Left lung (tissue), 10 donors: ENCODE results near the gene PPP1R3D. TPM values are rescaled to one million over a fixed set of nuclear protein-coding genes. Genes with fewer than 3 reads are reported as not detected.

ENCODE experiments used
- ATAC-seq: fragments of 200-7000 bp; cut with Tn5 transposase; one replicate; pipeline ENCODE4 v1.9.1; 2020; ENCODE audit warnings: moderate library complexity
- DNase-seq, 4 donors: peaks; one replicate each; pipeline ENCODE4 v3.0.0-alpha.2; 2013 to 2020
- H3K27ac ChIP-seq, 2 donors: fragments of 200-600 bp; sonication (generic) in 1 of 2; one replicate each; pipeline versions ENCODE4 v1.5.0 to v1.8.0; 2020 to 2021
- H3K27me3 ChIP-seq, 2 donors: fragments of 200-600 bp; sonication (generic) in 1 of 2; one replicate each; pipeline versions ENCODE4 v1.5.0 to v1.8.0; 2020 to 2021
- H3K36me3 ChIP-seq, 2 donors: fragments of 200-600 bp; sonication (generic) in 1 of 2; one replicate each; pipeline versions ENCODE4 v1.5.0 to v1.8.0; 2020 to 2021
- H3K4me1 ChIP-seq, 2 donors: fragments of 200-600 bp; one replicate each; pipeline ENCODE4 v1.8.0; 2021
- H3K4me3 ChIP-seq, 2 donors: fragments of 200-600 bp; sonication (generic) in 1 of 2; one replicate each; pipeline versions ENCODE4 v1.5.0 to v1.8.0; 2020 to 2021; ENCODE audit warnings: mild to moderate bottlenecking in 1 of 2
- H3K9me3 ChIP-seq, 2 donors: fragments of 200-600 bp; sonication (generic) in 1 of 2; one replicate each; pipeline versions ENCODE4 v1.5.0 to v1.8.0; 2020 to 2021
- intact Hi-C, 2 donors: fragments of 100-400 bp; cut with DNase I; formaldehyde crosslinking; loops; one replicate each; pipeline versions ENCODE4 v1.11.2 to v1.14.2; 2022
- polyA plus RNA-seq, 6 donors: library from polyadenylated mRNA; unstranded; fragments of 120-200 nt; gene quantifications; one replicate each; pipeline ENCODE4 v1.2.1, GENCODE V29; 2013; ENCODE audit not compliant: insufficient read length in 6 of 6
- total RNA-seq, 2 donors: library from RNA; stranded (reverse); fragmentation: NEBNext Ultra II Directional; extraction: Animal tissue kit (Norgen Biotek cat#: 25700); gene quantifications; one replicate each; pipeline ENCODE4 v1.2.1, GENCODE V29; 2021
- TF ChIP-seq, protein P1 (sequence below), 2 donors: fragments of 200-600 bp; sonication (generic) in 1 of 2; IDR thresholded peaks; one replicate each; pipeline versions ENCODE4 v1.5.0 to v1.8.0; 2021; ENCODE audit warnings: antibody characterized with exemption in 2 of 2
- donor health status: DM: no; HTN: yes; CAD: no.
- donor health status: DM: no; HTN: no; CAD: no.

PPP1R3D gene
- total and polyA plus RNA-seq, 8 donors, result 5.4 to 13.4 (median 5.7) TPM

DNA sequence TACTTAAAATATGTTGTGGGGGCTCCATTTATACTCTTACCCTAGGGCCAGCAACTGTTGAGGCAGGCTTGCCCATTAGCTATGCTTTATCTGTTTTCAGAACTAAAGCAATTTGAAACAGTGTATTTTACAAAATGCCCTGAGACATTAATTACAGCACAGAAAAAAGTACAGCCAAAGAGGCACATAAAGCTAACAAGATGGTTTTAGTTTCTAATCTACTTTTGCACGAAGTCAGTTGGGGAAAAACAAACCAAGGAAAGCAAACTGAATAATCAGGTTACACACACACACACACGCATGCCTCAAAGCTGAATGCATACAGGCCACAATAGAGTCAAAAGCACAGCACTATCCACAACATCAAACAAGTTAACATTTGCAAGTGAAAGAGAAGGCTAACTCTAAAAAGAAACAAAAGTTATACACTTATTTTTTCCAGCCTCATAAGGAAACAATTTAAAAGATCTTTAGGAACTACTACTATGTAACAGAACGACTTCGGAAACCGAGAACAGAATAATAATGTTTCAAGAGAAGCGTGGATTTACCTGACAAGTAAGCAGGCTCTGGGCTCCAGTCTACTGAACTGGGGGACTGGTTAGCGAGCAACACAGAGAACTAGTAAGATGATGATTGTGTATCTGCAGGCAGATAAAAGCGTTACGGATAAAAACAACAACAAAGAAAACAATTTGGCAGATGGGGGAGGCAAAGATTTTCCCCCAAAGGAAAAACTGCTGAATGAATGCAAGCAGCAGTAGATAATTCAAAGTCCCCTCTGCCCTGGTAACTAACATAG lies 8.4 kb downstream of the PPP1R3D start:
- TF ChIP-seq, protein P1, sequence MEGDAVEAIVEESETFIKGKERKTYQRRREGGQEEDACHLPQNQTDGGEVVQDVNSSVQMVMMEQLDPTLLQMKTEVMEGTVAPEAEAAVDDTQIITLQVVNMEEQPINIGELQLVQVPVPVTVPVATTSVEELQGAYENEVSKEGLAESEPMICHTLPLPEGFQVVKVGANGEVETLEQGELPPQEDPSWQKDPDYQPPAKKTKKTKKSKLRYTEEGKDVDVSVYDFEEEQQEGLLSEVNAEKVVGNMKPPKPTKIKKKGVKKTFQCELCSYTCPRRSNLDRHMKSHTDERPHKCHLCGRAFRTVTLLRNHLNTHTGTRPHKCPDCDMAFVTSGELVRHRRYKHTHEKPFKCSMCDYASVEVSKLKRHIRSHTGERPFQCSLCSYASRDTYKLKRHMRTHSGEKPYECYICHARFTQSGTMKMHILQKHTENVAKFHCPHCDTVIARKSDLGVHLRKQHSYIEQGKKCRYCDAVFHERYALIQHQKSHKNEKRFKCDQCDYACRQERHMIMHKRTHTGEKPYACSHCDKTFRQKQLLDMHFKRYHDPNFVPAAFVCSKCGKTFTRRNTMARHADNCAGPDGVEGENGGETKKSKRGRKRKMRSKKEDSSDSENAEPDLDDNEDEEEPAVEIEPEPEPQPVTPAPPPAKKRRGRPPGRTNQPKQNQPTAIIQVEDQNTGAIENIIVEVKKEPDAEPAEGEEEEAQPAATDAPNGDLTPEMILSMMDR (IDR thresholded peaks at IDR 0.05), result no peak
- H3K36me3 ChIP-seq, result no peaks in the 10 kb centered on the region
- H3K9me3 ChIP-seq, result no peaks in the 10 kb centered on the region
- peaks cover 0 to 31% of the 10 kb centered on the region in 2 donors for H3K4me1 ChIP-seq
- no peak overlapping the region for H3K4me3 ChIP-seq
- no peak for DNase-seq
- intact Hi-C loops, result no loop called here
- no peak for ATAC-seq
- H3K27me3 ChIP-seq, result no peaks in the 10 kb centered on the region
- no peak overlapping the region for H3K27ac ChIP-seq

GRCh38 chr20:59925899-59926298 lies 14.2 kb downstream of the PPP1R3D start:
- TF ChIP-seq, protein P1 (IDR thresholded peaks at IDR 0.05), result no peak
- intact Hi-C loops, result no loop called here
- DNase-seq (peak in 1 of 4 donors; percentile 35), ATAC-seq (no peak)
- Histone ChIP-seq H3K9me3 (no peaks in the 10 kb centered on the region), H3K27ac (no peak overlapping the region), H3K27me3 (no peaks in the 10 kb centered on the region), H3K4me3 (no peak overlapping the region), H3K36me3 (no peaks in the 10 kb centered on the region), H3K4me1 (no peaks in the 10 kb centered on the region)

DNA sequence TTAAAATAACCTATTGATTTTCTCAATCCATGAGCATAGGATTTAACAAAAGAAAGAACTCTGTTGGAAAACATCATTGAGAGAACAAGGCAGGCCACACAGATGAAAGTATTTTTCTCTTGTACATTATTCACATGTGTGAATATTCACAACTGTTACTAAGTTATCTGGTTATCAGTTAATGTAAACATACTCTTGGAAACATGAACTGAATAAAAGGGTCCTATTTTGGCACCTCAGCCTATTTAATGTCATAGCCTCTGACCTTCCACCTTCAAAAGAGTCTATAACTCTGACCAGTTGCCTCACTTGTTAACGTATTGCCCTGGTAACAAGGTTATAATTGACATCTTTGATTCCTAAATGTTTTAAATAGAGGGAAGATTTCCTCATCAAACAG lies 14.7 kb downstream of the PPP1R3D start:
- Histone ChIP-seq H3K9me3 (no peaks in the 10 kb centered on the region), H3K4me1 (no peaks in the 10 kb centered on the region), H3K27ac (no peak overlapping the region), H3K4me3 (no peak overlapping the region), H3K36me3 (no peaks in the 10 kb centered on the region), H3K27me3 (no peaks in the 10 kb centered on the region)
- intact Hi-C loops, result no loop called here
- TF ChIP-seq, protein P1 (IDR thresholded peaks at IDR 0.05), result no peak
- no peak for ATAC-seq
- DNase-seq, result no peak

- Histone ChIP-seq H3K4me3 (no peak overlapping the region), H3K9me3 (no peaks in the 10 kb centered on the region), H3K36me3 (no peaks in the 10 kb centered on the region), H3K27ac (no peak overlapping the region), H3K27me3 (no peaks in the 10 kb centered on the region), H3K4me1 (no peaks in the 10 kb centered on the region)
- ATAC-seq (no peak), DNase-seq (no peak)
- TF ChIP-seq, protein P1 (IDR thresholded peaks at IDR 0.05), result no peak
- intact Hi-C loops, result no loop called here
These were observed 16.6 kb downstream of the PPP1R3D start for GRCh38 chr20:59923514-59923913.

DNA sequence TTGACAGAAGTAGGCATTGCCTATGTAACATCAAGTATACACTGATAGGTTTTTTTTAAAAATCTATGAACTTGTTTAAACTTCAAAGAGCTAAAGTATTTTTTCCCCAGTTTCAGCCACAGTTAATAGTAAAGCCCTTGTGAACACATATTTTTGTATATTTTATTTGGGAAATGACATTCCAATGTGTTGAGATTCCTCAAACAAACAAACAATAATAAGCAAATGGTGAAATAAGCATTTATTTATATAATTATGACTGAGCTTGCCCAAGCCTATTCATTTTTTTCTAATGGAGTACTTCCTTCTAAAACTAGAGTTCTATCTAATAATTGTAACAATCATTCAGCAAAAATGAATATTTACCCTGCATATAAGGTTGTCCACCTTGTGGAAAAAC lies 19.2 kb downstream of the PPP1R3D start:
- intact Hi-C loops, result no loop called here
- no peak overlapping the region for H3K4me3 ChIP-seq
- TF ChIP-seq, protein P1 (IDR thresholded peaks at IDR 0.05), result no peak
- H3K27me3 ChIP-seq, result no peaks in the 10 kb centered on the region
- no peaks in the 10 kb centered on the region for H3K36me3 ChIP-seq
- DNase-seq (no peak), ATAC-seq (no peak)
- no peaks in the 10 kb centered on the region for H3K4me1 ChIP-seq
- no peak overlapping the region for H3K27ac ChIP-seq
- no peaks in the 10 kb centered on the region for H3K9me3 ChIP-seq
